Activated CD8-positive, alpha-beta memory T cell treated with anti-CD3 and anti-CD28 coated beads for 48 hours (primary cell): ENCODE data around the gene NOXA1.
"Not testable (repeated sequence)": the region's sequence is repeated elsewhere in the genome, so short reads cannot be mapped to it uniquely, and the experiment has no call there.

Source experiments
- DNase-seq, 3 experiments: peaks; one replicate each; pipeline ENCODE4 v3.0.0-alpha.2; 2020; ENCODE audit warnings: low read depth in 2 of 3, low spot score in 2 of 3

NOXA1 gene, protein sequence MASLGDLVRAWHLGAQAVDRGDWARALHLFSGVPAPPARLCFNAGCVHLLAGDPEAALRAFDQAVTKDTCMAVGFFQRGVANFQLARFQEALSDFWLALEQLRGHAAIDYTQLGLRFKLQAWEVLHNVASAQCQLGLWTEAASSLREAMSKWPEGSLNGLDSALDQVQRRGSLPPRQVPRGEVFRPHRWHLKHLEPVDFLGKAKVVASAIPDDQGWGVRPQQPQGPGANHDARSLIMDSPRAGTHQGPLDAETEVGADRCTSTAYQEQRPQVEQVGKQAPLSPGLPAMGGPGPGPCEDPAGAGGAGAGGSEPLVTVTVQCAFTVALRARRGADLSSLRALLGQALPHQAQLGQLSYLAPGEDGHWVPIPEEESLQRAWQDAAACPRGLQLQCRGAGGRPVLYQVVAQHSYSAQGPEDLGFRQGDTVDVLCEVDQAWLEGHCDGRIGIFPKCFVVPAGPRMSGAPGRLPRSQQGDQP

GRCh38 chr9:137422604-137423513 lies at the start of gene NOXA1, which contains the start of gene EXD3:
TSS of gene NOXA1 (plus strand) at chr9:137423393. CDS start at chr9:137423530, 137 bp downstream.
TSS of gene EXD3 (minus strand) at chr9:137423162. CDS start at chr9:137395357, 27,805 bp downstream.
- peak; percentile 90 to 92 (median 92) for DNase-seq

DNA sequence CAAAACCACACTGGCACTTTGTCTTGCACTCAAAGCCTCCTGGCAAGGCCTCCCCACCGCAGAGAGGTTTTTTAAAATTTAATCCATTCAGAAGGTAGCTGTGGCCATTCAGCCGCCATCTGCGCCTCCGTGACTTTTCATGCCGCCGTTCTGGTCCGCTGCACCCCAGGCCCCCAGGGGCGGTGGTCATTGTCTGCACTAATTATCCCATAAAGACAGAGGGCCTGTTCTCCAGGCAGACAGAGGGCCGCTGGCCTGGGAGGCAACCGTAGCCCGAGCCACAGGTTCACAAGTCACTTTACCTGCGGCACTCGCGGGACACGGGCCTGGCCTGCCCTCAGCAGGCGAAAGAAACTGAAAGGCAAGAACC lies 49.6 kb upstream of the NOXA1 start:
- DNase-seq: no peak

DNA sequence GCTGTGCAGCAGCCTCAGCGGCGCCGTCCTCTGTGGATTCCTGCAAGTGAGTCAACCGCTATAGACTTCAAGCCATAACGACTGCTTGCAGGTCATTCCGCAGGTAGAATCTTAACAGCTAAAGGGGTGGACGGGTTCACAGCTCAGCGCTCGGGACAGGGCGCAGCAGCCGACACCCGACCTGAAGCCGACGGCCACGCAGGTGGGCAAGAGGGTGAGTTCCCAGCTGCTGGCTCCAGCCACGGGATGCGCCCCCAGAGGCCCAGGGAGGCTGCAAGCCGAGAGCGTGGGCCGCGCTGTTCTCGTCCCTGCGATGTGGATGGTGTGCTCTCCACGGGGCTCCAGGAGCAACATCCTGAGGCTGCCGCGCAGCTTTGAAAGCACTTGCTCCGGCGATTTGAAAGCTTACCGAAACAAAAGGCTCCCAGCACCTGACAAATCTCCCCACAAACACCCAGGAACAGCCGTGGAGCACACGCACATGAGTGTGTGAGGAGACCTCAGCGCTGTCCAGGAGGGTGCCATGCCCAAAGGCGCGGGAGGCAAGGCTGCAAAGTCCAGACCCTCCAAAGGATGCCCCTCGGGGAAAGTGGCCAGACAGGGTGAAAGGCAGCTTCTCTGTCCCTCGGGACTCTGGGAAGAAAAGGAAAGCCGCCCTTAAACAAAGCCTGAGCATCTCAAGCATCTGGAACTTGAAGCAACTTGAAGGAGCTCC lies 48.9 kb upstream of the NOXA1 start:
- no peak for DNase-seq

- DNase-seq: no peak
Observed at GRCh38 chr9:137375321-137376058, 47.7 kb upstream of the NOXA1 start.

- DNase-seq: no peak
Observed at GRCh38 chr9:137376386-137376785, 46.8 kb upstream of the NOXA1 start.

- DNase-seq: not testable (repeated sequence)
Observed at GRCh38 chr9:137378688-137379410, 44.3 kb upstream of the NOXA1 start.

- DNase-seq: no peak
Observed at GRCh38 chr9:137379761-137380161, 43.4 kb upstream of the NOXA1 start.

- no peak for DNase-seq
Observed at GRCh38 chr9:137380171-137380570, 43.0 kb upstream of the NOXA1 start.

DNA sequence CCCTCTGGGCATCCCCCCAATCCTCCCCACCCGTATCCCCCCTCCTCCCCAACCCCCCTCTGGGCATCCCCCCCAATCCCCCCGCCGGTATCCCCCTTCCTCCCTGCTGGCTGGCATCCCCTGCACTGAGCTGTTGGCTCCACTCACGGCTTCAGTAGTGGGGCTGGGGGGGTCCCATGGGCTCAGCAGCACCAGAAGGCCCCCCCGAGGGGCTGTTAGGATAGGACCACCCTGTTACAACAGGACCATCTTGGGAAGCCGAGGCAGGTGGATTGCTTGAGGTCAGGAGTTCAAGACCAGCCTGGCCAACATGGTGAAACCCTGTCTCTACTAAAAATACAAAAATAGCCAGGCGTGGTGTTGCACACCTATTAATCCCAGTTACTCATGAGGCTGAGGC lies 42.6 kb upstream of the NOXA1 start:
- DNase-seq: no peak

DNA sequence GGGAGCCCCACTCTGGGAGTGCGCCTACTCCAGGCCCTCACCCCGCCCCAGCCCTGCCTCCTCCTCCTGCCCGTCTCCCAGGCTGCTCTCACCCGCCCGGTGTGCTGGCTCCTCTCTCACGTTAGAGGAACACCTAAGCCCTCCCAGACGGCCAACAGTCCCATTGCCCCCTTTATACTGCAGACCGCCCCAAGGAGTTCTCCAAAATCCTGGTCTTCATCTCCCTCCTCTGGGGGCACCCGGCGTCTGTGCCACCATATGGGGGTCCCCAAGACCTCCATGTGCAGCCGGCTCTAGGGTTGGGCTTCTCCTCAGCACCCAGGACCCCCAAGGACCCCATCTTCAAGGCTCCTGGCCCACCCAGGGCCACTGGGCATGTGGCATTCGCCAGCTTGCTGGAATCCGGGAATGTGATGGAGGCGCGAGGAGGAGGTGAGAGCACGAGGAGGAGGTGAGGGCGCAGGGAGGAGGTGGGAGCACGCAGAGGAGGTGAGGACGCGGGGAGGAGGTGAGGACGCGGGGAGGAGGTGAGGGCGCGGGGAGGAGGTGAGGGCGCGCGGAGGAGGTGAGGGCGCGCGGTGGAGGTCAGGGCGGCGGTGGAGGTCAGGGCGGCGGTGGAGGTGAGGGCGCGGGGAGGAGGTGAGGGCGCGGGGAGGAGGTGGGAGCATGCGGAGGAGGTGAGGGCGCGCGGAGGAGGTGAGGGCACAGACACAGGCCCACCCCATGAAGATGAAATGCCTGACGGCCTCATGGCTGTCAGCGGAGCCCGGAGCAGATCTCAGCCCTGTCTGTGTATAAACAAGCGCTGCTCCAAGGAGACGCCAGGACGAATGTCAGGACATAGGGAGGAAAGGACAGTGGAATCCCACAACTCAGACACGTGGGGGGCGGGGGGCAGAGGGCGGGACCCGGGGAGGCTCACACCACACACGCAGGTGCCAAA lies 41.4 kb upstream of the NOXA1 start:
- DNase-seq: no peak

GRCh38 chr9:137382444-137383080 lies 40.6 kb upstream of the NOXA1 start:
- DNase-seq: no peak

- no peak for DNase-seq
Observed at GRCh38 chr9:137383081-137383783, 40.0 kb upstream of the NOXA1 start.

DNA sequence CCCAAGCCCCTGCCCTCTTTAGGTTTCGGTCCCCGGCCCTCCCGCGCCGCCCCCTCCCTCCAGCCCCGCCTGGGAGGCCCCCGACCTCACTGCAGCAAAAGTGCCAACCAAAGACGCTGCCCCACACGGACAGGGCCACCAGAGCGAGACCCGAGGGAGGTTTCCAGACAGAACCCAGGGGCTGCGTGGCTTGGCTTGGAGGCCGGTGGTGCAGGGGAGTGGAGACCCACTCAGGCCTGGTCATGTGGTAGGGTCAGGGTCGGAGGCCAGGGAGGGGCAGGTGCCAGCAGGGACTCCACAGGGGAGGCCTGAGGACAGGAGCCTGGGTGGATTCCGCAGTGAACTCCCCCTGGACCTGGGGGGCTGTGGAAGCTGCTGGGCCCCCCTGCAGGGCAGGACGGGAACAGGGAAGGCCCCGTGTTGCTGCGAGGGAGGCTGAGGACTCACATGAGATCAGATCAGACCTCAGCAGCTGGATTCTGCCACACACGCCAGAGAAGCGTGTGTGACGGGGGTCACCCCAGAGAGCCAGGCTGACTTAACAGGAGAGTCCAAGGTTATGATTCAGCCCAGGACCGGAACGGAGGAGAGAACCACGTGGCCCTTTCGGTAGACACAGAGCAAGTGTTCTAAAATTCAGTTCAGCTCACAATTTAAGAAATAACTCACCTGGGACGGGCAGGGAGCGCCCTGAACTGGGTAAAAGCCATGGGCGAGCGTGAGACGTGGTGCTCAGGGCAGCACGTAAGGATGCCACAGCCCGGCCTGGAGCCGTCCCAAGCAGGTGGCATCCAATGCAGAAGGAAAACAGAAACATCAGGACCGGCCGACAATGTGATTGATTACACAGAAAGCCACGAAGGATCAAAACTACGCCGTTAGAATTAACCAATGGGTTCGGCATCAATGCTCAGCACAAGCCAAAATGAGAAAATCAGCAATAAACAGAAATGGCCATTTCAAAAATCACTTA lies 39.1 kb upstream of the NOXA1 start:
- DNase-seq: no peak

- DNase-seq: no peak
Observed at GRCh38 chr9:137385061-137385655, 38.0 kb upstream of the NOXA1 start.

GRCh38 chr9:137386507-137387113 lies 36.6 kb upstream of the NOXA1 start:
- DNase-seq: not testable (repeated sequence)
